Esophagus muscularis mucosa (tissue), 4 donors: ENCODE measurements around the gene SIGLEC9. TPM values are rescaled to one million over a fixed set of nuclear protein-coding genes. Genes with fewer than 3 reads are reported as not detected.
A peak's percentile ranks its signal among the peaks of the same experiment; 100 is the strongest.

ENCODE experiments used
- DNase-seq: peaks from one replicate; pipeline ENCODE4 v3.0.0-alpha.2; 2017; ENCODE audit errors: extremely low spot score
- H3K27ac ChIP-seq, 4 donors: fragments of 200-600 bp; sonication (generic); replicated peaks in 1 of 4; 1 replicate in 3 of 4; 2 replicates in 1 of 4; pipeline ENCODE4 v1.5.1; 2016 to 2019; ENCODE audit warnings: mild to moderate bottlenecking in 1 of 4
- H3K27me3 ChIP-seq, 4 donors: fragments of 200-600 bp; sonication (generic); one replicate each; pipeline versions ENCODE4 v1.5.1 to v1.6.0; 2016 to 2019
- H3K36me3 ChIP-seq, 4 donors: fragments of 200-600 bp; sonication (generic); one replicate each; pipeline ENCODE4 v1.5.1; 2016 to 2019
- H3K4me1 ChIP-seq, 4 donors: fragments of 200-600 bp; sonication (generic); one replicate each; pipeline ENCODE4 v1.5.1; 2016 to 2019
- H3K4me3 ChIP-seq, 4 donors: fragments of 200-600 bp; sonication (generic); 1 replicate in 2 of 4; 2 replicates in 2 of 4; pipeline ENCODE4 v1.5.1; 2016 to 2019; ENCODE audit warnings: mild to moderate bottlenecking in 4 of 4, moderate library complexity in 1 of 4
- H3K9me3 ChIP-seq, 4 donors: fragments of 200-600 bp; sonication (generic); 1 replicate in 3 of 4; 2 replicates in 1 of 4; pipeline ENCODE4 v1.5.1; 2016 to 2019
- EP300 ChIP-seq: sonication (generic); formaldehyde crosslinking; IDR thresholded peaks from one replicate; pipeline ENCODE4 v1.6.1; 2017; ENCODE audit warnings: antibody characterized with exemption
- POLR2A ChIP-seq: fragments of 450-650 bp; IDR thresholded peaks from one replicate; pipeline ENCODE4 v1.6.1; 2017; ENCODE audit warnings: antibody characterized with exemption, moderate library complexity, mild to moderate bottlenecking, low read depth
- POLR2AphosphoS5 ChIP-seq, 2 donors: sonication (generic); formaldehyde crosslinking; IDR thresholded peaks; one replicate each; pipeline ENCODE4 v1.6.1; 2017; ENCODE audit warnings: antibody characterized with exemption in 2 of 2
- WGBS: methylation state at CpG from one replicate; pipeline ENCODE4 v1.1.5; 2018; 5-methylcytosine and 5-hydroxymethylcytosine counted together
- intact Hi-C: fragments of 100-400 bp; cut with DNase I; formaldehyde crosslinking; loops from one replicate; pipeline ENCODE4 v1.15.1; 2023
- total RNA-seq, 4 donors: library from RNA; depleted of rRNA; stranded (reverse); fragments of >200 nt; gene quantifications; one replicate each; pipeline versions ENCODE4 v1.1.0 to v1.2.1, GENCODE V29; 2016
- TF ChIP-seq, protein P1 (sequence below), 3 experiments: fragments of 200-600 bp in 2 of 3; fragments of 450-650 bp in 1 of 3; sonication (generic) in 2 of 3; IDR thresholded peaks; one replicate each; pipeline ENCODE4 v1.5.1; 2017 to 2019; ENCODE audit warnings: antibody characterized with exemption in 3 of 3, mild to moderate bottlenecking in 2 of 3, moderate library complexity in 1 of 3

SIGLEC9 gene
- 1 to 10 TPM; 2.0 to 9.4 (median 3.5) TPM for total RNA-seq

- Histone ChIP-seq H3K36me3 (no peaks in the 10 kb centered on the region), H3K9me3 (no peaks in the 10 kb centered on the region), H3K4me3 (peak within 1 kb of the TSS; percentile 15 to 32 (median 22)), H3K4me1 (peaks cover 0 to 6% (median 0%) of the 10 kb centered on the region in 4 donors), H3K27me3 (peaks cover 0 to 55% (median 3%) of the 10 kb centered on the region in 4 donors), H3K27ac (peak within 1 kb of the TSS; percentile 11 to 48 (median 43))
- 47% methylated on average over 3 of the region's 14 CpGs for WGBS
- DNase-seq = no peak
- TF ChIP-seq POLR2AphosphoS5 (IDR thresholded peaks at IDR 0.05) (peak; percentile 7 to 43), POLR2A (no peak)
- intact Hi-C loops = no loop called here
Observed at GRCh38 chr19:51124729-51125128, at the start of gene SIGLEC9. SIGLEC9 (plus strand) TSS chr19:51124906; CDS start chr19:51124975, 69 bp downstream.

DNA sequence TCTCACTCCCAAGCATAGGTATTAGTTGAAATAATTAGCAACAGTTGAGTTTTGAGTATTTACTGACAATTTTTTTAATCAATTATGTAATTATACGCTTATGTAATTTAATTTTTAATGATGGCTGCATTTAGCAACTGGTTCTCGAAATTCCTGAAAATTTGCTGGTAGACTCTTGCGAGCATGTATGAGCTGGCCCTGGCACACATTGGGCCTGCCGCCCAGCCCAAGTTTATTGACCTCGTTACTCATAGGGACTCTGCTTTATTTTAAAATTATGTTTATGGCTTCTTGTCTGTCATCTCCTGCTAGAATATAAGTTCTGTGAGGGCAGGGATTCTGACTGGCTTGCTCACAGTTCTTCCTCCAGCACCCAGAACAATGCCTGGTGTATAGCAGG lies 48.7 kb upstream of the SIGLEC9 start:
- no peaks in the 10 kb centered on the region for H3K36me3 ChIP-seq
- intact Hi-C loops = no loop called here
- no peaks in the 10 kb centered on the region for H3K4me1 ChIP-seq
- H3K27me3 ChIP-seq = peaks cover 0 to 53% (median 0%) of the 10 kb centered on the region in 4 donors
- H3K9me3 ChIP-seq = peaks cover 0 to 19% (median 15%) of the 10 kb centered on the region in 4 donors
- no peak for DNase-seq
- no peak overlapping the region for H3K4me3 ChIP-seq
- TF ChIP-seq POLR2AphosphoS5 (IDR thresholded peaks at IDR 0.05) (no peak), EP300 (no peak), POLR2A (no peak)
- TF ChIP-seq, protein P1, sequence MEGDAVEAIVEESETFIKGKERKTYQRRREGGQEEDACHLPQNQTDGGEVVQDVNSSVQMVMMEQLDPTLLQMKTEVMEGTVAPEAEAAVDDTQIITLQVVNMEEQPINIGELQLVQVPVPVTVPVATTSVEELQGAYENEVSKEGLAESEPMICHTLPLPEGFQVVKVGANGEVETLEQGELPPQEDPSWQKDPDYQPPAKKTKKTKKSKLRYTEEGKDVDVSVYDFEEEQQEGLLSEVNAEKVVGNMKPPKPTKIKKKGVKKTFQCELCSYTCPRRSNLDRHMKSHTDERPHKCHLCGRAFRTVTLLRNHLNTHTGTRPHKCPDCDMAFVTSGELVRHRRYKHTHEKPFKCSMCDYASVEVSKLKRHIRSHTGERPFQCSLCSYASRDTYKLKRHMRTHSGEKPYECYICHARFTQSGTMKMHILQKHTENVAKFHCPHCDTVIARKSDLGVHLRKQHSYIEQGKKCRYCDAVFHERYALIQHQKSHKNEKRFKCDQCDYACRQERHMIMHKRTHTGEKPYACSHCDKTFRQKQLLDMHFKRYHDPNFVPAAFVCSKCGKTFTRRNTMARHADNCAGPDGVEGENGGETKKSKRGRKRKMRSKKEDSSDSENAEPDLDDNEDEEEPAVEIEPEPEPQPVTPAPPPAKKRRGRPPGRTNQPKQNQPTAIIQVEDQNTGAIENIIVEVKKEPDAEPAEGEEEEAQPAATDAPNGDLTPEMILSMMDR (IDR thresholded peaks at IDR 0.05) = no peak
- no peak overlapping the region for H3K27ac ChIP-seq
- 78% methylated on average over 5 of the region's 5 CpGs for WGBS

GRCh38 chr19:51076631-51077213 lies 48.0 kb upstream of the SIGLEC9 start:
- Histone ChIP-seq H3K4me3 (no peak overlapping the region), H3K27ac (no peak overlapping the region), H3K27me3 (peaks cover 0 to 58% (median 0%) of the 10 kb centered on the region in 4 donors), H3K36me3 (no peaks in the 10 kb centered on the region), H3K4me1 (no peaks in the 10 kb centered on the region), H3K9me3 (peaks cover 0 to 19% (median 15%) of the 10 kb centered on the region in 4 donors)
- 82% methylated on average over 14 of the region's 14 CpGs for WGBS
- TF ChIP-seq POLR2AphosphoS5 (IDR thresholded peaks at IDR 0.05) (no peak), EP300 (no peak), POLR2A (no peak)
- TF ChIP-seq, protein P1 (IDR thresholded peaks at IDR 0.05) = no peak
- intact Hi-C loops = no loop called here
- DNase-seq = no peak

- no peak for DNase-seq
- no peaks in the 10 kb centered on the region for H3K4me1 ChIP-seq
- no peak overlapping the region for H3K27ac ChIP-seq
- no peaks in the 10 kb centered on the region for H3K36me3 ChIP-seq
- H3K9me3 ChIP-seq = peaks cover 0 to 16% (median 13%) of the 10 kb centered on the region in 4 donors
- H3K4me3 ChIP-seq = no peak overlapping the region
- 72% methylated on average over 6 of the region's 6 CpGs for WGBS
- TF ChIP-seq EP300 = no peak
- TF ChIP-seq POLR2AphosphoS5 (IDR thresholded peaks at IDR 0.05) = no peak
- TF ChIP-seq, protein P1 (IDR thresholded peaks at IDR 0.05) = no peak
- TF ChIP-seq POLR2A = no peak
- H3K27me3 ChIP-seq = peaks cover 0 to 67% (median 0%) of the 10 kb centered on the region in 4 donors
- intact Hi-C loops = no loop called here
Observed at GRCh38 chr19:51078104-51078503, 46.6 kb upstream of the SIGLEC9 start.

GRCh38 chr19:51078731-51079130 lies 46.0 kb upstream of the SIGLEC9 start:
- Histone ChIP-seq H3K4me1 (no peaks in the 10 kb centered on the region), H3K27ac (no peak overlapping the region), H3K36me3 (no peaks in the 10 kb centered on the region), H3K27me3 (peaks cover 0 to 73% (median 0%) of the 10 kb centered on the region in 4 donors), H3K9me3 (peaks cover 0 to 10% (median 9%) of the 10 kb centered on the region in 4 donors), H3K4me3 (no peak overlapping the region)
- intact Hi-C loops = no loop called here
- no peak for DNase-seq
- TF ChIP-seq, protein P1 (IDR thresholded peaks at IDR 0.05) = no peak
- TF ChIP-seq POLR2AphosphoS5 (IDR thresholded peaks at IDR 0.05) = no peak
- TF ChIP-seq POLR2A = no peak
- TF ChIP-seq EP300 = no peak
- WGBS = 97% methylated on average over 6 of the region's 6 CpGs
